ENCODE results near the gene ABCC9. TPM values are rescaled to one million over a fixed set of nuclear protein-coding genes. Genes with fewer than 3 reads are reported as not detected.
A peak's percentile ranks its signal among the peaks of the same experiment; 100 is the strongest.
"Not testable (repeated sequence)": the region's sequence is repeated elsewhere in the genome, so short reads cannot be mapped to it uniquely, and the experiment has no call there.

The ABCC9 gene
- polyA plus RNA-seq, 1 donor, result 84.5 TPM

DNA sequence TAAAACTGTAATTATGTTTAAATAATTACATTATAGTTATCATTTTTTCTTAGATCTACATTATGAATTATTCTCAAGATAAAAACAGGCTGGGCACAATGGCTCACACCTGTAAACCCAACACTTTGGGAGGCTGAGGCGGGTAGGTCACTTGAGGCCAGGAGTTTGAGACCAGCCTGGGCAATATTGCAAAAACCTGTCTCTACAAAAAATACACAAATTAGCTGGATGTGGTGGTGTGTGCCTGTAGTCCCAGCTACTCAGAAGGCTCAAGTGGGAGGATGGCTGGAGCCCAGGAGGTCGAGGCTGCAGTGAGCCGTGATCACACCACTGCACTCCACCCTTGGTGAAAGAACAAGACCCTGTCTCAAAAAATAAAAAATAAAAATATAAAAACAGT is 126.4 kb downstream of the ABCC9 start:
- DNase-seq, result no peak

DNA sequence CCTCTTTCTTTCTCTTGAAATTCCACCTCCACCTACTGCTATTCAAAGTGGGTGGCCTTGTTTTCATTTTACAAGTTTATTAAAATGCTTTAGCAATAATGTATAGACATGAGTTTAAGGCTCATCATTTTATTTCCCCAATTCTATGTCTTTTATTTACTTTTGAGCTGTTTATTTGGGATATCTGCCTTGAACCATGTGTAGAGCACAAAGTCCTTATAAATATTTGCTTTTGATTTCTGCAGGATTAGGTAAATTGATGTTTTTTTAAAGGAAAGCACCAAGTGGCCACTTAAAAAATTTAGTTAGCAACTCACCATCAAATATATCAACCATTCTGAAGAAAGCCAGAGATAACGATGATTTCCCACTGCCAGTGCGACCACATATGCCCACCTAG is 126.9 kb downstream of the ABCC9 start:
- no peak for DNase-seq

DNA sequence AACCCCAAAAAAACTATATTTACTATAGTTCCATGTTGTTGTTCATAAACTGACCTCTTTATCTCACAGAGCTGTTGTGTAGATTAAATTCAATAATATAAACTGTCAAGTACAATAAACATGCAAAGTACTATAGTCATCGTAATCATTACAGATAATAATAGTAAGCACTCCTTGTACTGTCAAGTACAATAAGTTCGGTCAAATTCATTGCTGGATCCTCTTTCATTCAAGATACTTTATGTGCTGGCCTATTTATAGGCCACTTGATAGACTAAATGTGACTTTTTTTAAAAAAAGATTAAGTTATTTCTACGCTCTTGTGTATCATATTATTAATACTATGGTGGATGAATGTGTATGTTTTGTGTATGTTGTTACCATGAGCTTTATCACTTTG is 127.5 kb downstream of the ABCC9 start:
- no peak for DNase-seq

DNA sequence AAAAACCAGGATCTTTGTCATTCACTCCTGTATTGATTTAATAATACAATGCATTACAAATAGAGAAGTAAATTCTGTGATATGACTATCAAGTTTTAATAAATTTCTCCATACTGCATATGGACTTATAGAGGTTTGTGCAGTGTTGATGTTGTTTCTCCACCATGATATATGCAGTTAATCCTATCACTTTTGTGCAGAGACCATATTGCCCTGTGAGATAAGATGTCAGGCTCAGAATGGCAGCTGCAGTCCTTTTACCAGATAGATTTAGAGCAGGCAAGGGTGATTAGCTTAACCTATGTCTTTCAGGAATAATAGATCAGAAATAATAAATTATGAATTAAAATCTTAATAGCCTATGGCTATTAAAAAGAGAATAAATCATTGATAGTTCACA is 128.1 kb downstream of the ABCC9 start:
- no peak for DNase-seq

DNA sequence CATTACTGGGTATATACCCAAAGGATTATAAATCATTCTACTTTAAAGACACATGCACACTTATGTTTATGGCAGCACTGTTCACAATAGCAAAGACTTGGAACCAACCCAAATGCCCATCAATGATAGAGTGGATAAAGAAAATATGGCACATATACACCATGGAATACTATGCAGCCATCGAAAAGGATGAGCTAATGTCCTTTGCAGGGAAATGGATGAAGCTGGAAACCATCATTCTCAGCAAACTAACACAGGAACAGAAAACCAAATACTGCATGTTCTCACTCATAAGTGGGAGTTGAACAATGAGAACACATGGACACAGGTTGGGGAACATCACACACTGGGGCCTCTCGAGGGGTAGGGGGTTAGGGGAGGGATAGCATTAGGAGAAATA is 128.9 kb downstream of the ABCC9 start:
- DNase-seq, result not testable (repeated sequence)

DNA sequence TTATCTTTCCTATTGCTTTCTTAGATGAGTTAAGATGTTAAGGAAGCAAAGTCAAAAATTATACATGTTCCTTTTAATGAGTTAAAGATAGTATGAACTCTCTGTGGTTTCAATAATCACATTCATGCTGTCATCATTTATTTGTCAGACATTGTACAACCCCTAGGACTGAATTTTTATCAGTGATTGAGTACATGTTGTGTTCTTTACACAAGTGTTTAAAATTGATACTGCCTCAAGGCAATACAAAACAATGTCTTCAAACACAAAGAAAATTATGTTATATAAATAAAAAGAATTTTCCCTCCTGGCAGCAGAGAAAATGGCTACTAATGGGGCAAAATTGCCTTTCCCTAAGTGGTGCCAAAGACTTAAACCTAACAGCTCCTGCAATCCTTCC is 132.1 kb downstream of the ABCC9 start:
- no peak for DNase-seq

DNA sequence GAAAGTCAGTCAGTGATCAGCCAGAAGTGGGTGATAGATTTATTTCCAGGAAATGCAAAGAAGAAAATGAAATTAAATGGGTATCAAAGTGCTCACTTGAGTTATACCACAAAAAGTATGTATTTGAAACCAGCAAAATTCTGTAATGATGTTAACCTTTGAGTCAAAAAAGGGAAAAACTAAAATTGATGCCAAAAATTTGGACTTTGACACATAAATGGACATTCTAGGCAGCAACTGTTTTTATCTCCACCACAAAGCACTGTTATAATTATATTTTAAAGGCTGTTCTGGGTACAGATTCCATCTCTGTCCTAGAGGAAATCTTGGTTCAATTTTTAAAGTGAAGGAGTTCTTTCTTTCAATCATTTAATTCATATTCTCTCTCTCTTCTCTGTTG is 135.0 kb downstream of the ABCC9 start:
- DNase-seq, result no peak

DNA sequence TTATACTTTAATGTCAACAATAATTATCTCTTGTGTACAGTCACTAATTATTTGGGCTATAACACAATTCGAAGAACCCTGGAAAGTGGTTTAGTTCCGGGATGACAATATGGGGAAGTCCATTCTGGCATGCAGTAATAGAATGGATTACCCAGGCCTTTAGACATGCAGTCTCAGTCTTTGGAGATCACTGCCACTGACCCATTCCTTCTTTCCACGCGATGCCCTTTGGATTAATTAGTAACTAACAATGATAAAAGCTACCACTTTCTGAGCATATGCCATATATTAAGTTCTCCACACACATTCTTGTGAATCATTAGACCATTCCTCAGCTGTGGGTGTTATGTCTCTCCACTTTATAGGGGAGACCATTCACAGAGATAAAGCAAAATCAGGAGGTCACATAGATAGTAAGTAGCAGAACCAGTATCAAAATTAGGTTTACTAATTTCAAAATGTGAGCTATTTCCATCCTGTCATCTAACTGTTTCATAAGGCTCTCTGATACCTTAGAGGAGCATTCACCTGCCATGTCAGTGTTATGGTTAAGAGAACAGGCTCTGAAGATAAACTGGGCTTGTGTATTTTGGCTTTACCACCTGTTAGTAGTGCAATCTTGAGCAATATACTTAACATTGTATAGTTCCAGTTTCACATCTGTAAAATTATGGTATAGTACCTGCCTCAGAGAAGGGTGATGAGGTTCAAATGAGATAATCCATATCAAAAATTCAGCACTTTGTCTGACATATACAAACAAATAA is 139.5 kb downstream of the ABCC9 start:
- no peak for DNase-seq

DNA sequence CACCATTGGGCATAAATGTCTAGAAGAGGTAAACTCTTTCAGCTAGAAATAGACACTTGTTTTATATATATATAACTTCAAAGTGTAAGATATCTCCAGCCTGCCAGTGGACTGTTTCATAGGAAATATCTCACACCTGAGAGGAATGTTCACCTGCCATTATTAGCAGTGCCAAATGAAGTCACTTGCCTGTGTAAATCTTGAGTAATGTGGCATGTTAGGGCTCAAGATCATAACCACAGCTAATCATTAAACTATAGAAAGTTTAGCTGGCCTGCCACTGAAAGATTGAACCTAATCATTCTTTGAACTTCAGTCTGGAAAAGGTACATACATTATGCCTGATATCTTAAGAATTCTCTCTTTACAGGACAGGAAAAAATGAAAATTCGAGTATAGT is 141.2 kb downstream of the ABCC9 start:
- no peak for DNase-seq

DNA sequence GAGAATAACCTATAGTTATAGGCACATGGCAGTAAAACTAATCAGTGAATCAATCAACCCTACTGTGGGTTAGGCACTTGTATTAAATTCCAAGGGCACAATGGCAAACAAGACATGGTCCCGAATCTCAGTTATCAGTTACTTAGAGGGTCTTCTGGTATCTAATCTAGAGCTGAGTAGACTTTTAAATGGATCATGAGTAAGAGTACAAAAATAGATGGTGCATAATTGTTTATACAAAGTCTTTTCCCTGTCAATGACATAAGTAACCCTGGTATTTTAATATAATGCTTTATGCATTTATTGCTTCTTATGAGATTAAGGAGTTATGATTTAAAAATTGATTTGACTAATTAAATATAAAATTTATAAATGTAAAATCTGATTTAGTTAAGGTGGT is 143.7 kb downstream of the ABCC9 start:
- DNase-seq, result no peak

DNA sequence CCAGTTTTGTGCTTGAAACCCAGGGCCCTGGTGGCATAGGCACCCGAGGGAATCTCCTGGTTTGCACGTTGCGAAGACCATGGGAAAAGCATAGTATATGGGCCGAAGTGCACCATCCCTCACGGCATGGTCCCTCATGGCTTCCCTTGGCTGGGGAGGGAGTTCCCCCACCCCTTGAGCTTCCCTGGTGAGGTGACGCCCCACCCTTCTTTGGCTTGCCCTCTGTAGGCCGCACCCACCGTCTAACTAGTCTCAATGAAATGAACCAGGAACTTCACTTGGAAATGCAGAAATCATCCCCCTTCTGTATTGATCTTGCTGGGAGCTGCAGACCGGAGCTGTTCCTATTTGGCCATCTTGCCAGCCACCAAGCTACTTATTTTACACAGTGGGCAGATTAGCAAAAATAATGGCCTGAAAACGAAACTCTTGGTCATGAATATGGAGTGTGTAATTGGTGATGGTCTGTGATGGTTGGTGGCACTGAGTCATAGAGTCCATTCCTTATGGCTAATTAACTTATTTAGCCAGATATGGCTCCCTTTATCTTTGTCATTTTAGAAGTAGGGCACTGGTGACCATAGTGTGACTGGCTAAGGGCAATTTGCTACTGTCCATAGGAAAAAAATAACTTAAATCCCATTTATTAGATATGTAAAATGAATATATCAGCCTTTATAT is 145.4 kb downstream of the ABCC9 start:
- DNase-seq, result no peak

DNA sequence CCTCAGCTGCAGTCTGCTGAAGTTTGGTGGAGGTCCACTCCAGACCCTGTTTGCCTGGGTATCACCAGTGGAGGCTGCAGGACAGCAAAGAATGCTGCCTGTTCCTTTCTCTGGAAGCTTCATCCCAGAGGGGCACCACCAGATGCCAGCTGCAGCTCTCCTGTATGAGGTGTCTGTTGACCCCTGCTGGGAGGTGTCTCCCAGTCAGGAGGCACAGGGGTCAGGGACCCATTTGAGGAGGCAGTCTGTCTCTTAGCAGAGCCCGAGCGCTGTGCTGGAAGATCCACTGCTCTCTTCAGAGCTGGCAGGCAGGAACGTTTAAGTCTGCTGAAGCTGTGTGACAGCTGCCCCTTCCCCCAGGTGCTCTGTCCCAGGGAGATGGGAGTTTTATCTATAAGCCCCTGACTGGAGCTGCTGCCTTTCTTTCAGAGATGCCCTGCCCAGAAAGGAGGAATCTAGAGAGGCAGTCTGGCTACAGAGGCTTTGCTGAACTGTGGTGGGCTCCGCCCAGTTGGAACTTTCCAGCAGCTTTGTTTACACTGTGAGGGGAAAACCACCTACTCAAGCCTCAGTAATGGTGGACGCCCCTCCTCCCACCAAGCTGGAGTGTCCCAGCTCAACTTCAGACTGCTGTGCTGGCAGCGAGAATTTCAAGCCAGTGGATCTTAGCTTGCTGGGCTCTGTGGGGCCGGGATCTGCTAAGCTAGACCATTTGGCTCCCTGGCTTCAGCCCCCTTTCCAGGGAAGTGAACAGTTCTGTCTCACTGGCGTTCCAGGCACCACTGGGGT is 146.2 kb downstream of the ABCC9 start:
- not testable (repeated sequence) for DNase-seq

DNA sequence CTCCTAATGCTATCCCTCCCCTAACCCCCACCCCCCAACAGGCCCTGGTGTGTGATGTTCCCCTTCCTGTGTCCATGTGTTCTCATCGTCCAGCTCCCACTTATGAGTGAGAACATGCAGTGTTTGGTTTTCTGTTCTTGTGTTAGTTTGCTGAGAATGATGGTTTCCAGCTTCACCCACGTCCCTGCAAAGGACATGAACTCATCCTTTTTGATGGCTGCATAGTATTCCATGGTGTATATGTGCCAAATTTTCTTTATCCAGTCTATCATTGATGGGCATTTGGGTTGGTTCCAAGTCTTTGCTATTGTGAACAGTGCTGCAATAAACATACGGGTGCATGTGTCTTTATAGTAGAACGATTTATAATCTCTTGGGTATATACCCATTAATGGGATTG is 151.5 kb downstream of the ABCC9 start:
- DNase-seq, result not testable (repeated sequence)

DNA sequence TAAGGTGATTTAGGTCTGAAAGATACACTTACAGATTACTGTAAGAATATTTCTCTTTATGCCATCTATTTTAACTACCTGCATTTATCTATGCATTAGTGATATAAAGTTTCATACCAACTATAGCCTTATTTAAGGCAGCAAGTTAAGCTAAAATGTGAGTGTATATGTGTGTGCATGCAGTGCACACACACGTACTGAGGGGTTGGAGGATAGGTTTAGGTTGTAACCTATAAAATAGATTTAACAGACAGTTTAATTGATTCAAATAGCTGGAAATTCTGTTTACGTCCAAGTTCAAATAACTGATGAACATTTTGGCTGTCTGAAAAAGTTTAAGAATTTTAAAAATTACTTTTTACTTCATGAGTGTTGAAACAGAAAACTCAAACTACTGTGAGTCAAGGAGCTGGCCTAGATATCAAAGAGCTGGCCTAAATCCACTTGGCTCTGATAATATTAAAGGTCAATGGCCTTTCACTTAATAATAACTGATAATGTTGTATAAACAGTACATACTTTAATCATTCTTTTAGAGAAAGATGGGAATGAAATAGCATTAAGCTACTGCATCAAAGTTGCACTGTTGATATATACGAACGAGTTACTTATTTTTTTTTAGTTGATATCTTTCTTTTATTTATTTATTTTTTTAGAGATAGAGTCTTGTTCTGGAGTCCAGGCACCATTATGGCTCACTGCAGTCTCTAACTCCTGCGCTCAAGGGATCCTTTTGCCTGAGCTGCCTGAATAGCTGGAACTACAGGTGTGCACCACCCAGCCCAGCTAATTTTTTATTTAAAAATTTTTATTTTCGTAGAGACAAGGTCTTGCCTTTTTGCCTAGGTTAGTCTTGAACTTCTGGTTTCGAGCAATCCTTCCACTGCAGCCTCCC is 152.9 kb downstream of the ABCC9 start:
- DNase-seq, result no peak

DNA sequence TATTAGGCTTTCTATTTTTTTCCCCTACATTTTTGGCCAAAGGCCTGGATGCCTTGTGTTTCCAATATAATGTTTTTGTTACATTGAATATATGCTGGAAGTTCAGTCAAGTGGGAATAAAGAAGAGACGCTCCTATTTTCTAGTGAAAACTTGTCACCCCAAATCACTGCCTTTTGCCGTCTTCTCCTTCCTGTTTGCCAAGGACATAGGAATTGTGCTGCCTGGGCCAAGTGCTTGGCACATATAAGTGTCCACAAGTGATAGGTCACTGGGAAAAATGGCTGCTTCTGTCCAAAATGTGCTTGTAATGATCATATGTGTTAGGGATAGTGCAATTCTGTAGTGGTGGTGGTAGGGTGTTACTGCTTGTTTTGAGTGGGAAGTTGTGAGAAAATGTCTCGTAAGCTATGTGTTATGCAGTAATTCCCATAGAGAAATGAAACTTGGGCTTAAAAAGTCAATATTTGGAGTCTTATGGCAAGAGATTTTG is 155.1 kb downstream of the ABCC9 start:
- DNase-seq, result peak; percentile 52

DNA sequence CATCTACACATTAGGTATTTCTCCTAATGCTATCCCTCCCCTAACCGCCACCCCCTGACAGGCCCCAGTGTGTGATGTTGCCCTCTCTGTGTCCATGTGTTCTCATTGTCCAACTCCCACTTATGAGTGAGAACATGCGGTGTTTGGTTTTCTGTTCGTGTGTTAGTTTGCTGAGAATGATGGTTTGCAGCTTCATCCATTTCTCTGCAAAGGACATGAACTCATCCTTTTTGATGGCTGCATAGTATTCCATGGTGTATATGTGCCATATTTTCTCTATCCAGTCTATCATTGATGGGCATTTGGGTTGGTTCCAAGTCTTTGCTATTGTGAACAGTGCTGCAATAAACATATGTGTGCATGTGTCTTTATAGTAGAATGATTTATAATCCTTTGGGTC is 158.5 kb downstream of the ABCC9 start:
- not testable (repeated sequence) for DNase-seq

DNA sequence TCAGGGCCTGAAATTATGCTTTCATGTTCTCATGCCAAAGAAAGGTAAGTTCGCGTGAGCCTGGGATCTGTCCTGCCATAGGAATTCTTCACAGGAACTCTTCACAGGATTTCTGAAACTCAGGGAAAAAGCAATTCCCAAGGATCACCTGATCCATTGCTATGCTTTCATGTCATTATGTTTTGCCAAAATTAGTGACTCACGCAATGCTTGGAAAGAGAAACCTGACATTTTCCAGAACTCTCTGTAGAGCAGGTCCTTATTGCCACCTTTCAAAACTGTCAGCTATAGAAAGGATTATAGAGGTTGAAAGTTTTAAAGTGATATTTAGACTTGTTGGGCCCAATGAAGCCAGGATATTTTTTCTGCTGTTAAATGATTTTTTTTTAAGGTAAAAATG is 160.4 kb downstream of the ABCC9 start:
- no peak for DNase-seq

DNA sequence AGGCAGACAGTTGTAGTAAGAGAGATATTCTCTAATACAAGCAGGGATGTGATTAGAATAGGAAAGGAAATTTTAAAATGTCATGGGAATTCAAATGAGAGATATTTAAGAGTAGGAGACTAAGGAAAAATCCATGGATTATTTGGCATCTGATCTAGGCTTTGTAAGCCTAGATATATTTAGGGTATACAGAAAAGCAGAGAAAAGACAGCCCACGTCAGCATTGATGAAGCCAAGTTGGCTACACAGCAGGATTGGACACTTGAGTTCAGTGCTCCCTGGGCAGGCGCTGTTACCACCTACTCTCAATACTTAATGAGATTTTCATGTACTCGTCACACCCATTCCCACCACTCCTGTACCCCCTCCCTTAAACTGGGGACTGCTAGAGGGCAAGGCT is 165.1 kb downstream of the ABCC9 start:
- peak; percentile 22 for DNase-seq

DNA sequence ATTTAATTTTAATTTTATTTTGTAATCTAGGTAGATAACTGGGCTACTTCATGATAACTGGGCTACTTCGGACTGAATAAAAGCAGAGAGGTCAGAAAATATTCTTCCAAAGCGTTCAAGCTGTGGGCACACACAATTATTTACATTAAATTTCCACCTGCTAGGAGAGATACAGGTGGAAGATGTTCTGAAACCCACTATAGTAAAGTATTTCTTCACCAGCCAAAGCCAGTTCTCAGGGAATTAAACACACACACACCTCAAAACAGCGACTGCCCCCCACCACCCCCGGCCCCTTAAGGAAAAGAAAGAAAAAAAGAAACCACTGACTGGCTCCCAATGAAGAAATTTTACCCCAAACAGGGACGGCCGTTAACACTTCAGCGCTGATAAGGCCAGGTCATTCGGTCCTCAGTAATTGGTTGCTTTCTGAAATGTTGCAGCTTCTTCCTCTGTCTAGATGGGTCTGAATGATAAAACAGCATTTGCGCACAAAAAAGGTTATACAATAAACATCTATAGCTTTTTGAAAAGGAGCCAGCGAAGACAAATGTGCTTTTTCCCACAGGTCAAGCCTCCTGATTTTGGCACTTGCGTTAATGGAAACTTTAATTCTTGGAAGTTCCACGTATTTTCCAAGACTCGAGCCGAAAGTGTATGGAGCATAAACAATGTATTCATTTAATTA is 165.9 kb downstream of the ABCC9 start:
- DNase-seq, result peak; percentile 73

DNA sequence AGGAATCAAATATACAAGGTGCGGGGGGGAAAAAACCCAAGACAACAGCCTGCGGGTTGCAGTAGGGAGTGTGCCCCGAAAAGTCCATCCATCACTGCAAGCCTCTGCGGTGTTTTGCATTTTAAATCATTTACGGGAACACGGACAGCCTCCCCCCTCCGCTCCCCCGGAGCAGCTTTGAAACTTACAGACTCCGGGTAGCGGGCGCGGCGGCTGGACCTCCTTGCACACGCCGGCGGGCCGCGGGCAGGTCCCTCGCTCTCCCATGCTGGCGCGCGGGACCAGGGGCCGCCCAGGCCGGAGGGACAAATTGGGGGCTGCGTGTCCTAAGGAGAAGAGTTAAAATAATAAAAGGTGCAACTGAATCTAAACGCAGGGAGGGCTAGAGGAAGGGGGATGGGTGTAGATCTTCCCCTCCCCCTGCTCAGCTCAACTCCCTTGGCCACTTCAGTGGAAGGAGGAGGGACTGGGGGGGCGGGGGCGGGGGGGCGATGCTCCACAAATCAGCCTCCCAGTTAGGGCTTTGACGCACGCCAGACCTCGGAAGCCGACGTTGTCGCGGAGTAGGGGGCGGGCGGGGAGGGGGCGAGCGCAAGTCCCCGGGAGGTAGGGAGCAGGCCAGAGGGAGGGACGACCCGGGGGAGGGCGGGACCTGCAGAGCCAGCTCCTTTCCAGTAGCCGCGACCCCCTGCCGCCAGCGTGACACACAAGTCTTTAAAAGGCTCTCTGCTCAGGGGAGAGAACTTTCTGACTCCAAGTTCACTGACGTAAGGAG is 166.7 kb downstream of the ABCC9 start, which contains the start of gene KCNJ8:
KCNJ8 (minus strand) TSS at position 349 of the 775 bp plus-strand sequence. CDS start 1,090 bp downstream, outside the sequence.
- DNase-seq, result peak; percentile 71

DNA sequence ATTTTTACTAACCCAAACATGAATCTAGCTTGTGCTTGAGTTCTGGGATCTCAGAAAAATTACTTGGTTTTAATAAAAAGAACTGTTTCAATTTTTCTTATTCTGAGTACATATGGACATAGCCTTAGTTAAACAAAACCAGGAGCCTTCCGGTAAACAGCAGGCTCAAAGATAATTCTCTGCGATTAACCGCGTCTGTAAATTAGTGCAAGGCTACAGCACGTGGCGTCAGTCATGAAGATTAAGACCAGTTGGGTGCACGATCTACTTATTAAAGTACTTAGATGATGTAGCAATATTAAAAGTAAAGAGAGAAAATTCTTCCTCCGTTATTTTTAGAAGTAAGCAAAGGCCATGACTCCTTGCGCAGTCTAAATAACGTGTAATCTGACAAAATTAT is 167.4 kb downstream of the ABCC9 start:
- DNase-seq, result no peak
